ENCODE measurements around the gene TC2N. TPM values are rescaled to one million over a fixed set of nuclear protein-coding genes. Genes with fewer than 3 reads are reported as not detected.

TC2N gene
- total and polyA plus RNA-seq, 2 donors (not counting 1 experiment from before 2014, with no cell fraction given): 3.7 to 10.4 TPM

DNA sequence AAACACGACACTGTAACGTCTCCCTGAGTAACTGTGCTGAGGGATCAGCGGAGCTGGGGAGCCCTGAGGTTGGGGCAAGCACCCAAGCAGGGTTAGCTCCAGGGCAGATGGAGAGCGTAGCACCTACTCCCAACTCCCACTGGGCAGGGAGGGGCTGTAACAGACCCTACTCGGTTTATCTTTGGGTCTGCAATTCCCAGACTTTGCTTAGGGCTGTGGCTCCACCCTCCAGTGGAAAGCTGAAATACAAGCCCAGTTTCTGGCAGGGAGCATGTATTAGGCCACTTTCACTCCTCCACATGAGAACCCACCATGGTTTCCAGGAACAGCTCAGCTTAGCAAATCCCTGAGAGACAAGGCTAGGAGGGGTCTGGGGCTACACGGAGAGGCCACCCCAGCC, 17.3 kb upstream of the TC2N start:
- Histone ChIP-seq H3K27me3 (replicated peaks in 1 of 4; ENCODE audit: control extremely low read depth in 1 of 4, control insufficient read depth in 3 of 4, insufficient read depth in 4 of 4, low read length in 3 of 4) (no peaks in the 10 kb centered on the region), H3K79me2 (ENCODE audit: control insufficient read depth, insufficient read depth, low read length) (no peaks in the 10 kb centered on the region), H3K4me1 (ENCODE audit: control insufficient read depth in 2 of 2, insufficient read depth in 2 of 2, low read length in 2 of 2) (no peaks in the 10 kb centered on the region), H3K36me3 (replicated peaks in 1 of 2; ENCODE audit: control extremely low read depth in 1 of 2, control insufficient read depth in 1 of 2, extremely low read depth in 1 of 2, insufficient read depth in 2 of 2, low read length in 1 of 2) (no peaks in the 10 kb centered on the region), H3K4me2 (replicated peaks; ENCODE audit: low read depth, low read length, poor library complexity, severe bottlenecking) (no peak overlapping the region), H4K20me1 (ENCODE audit: control insufficient read depth, insufficient read depth, low read length, poor library complexity, severe bottlenecking) (no peaks in the 10 kb centered on the region), H2AFZ (ENCODE audit: insufficient read depth, low read depth, low read length, poor library complexity, severe bottlenecking) (no peak overlapping the region), H3K27ac (ENCODE audit: low read length in 2 of 2) (no peak overlapping the region), H3K9ac (ENCODE audit: low read length) (no peak overlapping the region), H3K4me3 (ENCODE audit: control extremely low read depth in 1 of 5, extremely low read depth in 1 of 5, insufficient read depth in 1 of 5, low read depth in 2 of 5, low read length in 4 of 5) (no peak overlapping the region), H3K9me3 (ENCODE audit: control extremely low read depth in 1 of 3, control insufficient read depth in 2 of 3, insufficient read depth in 1 of 3, low read length in 2 of 3) (no peaks in the 10 kb centered on the region)
- ChIA-PET POLR2A (no interaction called here), CTCF (interaction anchor here (0.6 to 0.7 kb wide), 2 partner anchors 12 to 413 kb away, joined by 3 read pairs; no protein-coding TSS in a partner anchor)
- WGBS (ENCODE audit: insufficient coverage): 95% methylated on average over 5 of the region's 6 CpGs
- DNase-seq: no peak
- Mint-ChIP-seq H3K27ac (no peak overlapping the region), H3K4me1 (no peaks in the 10 kb centered on the region), H3K27me3 (no peaks in the 10 kb centered on the region), H3K4me3 (no peak overlapping the region), H3K9me3 (ENCODE audit: insufficient read depth) (no peaks in the 10 kb centered on the region)
- no peak for TF ChIP-seq EZH2 (IDR thresholded peaks at IDR 0.05; ENCODE audit: borderline replicate concordance, insufficient read depth, low read depth, low read length, poor library complexity, severe bottlenecking)
- TF ChIP-seq CTCF (IDR thresholded peaks at IDR 0.05): no peak
- intact Hi-C loops (cut with micrococcal nuclease): no loop called here
- no peak for ATAC-seq (ENCODE audit: low read depth)

GRCh38 chr14:91883753-91884152, 16.4 kb upstream of the TC2N start:
- Mint-ChIP-seq H3K4me3 (no peak overlapping the region), H3K4me1 (no peaks in the 10 kb centered on the region), H3K27me3 (no peaks in the 10 kb centered on the region), H3K9me3 (ENCODE audit: insufficient read depth) (no peaks in the 10 kb centered on the region), H3K27ac (no peak overlapping the region)
- DNase-seq (no peak), ATAC-seq (ENCODE audit: low read depth) (no peak)
- Histone ChIP-seq H4K20me1 (ENCODE audit: control insufficient read depth, insufficient read depth, low read length, poor library complexity, severe bottlenecking) (no peaks in the 10 kb centered on the region), H3K27me3 (replicated peaks in 1 of 4; ENCODE audit: control extremely low read depth in 1 of 4, control insufficient read depth in 3 of 4, insufficient read depth in 4 of 4, low read length in 3 of 4) (no peaks in the 10 kb centered on the region), H2AFZ (ENCODE audit: insufficient read depth, low read depth, low read length, poor library complexity, severe bottlenecking) (no peak overlapping the region), H3K4me3 (ENCODE audit: control extremely low read depth in 1 of 5, extremely low read depth in 1 of 5, insufficient read depth in 1 of 5, low read depth in 2 of 5, low read length in 4 of 5) (no peak overlapping the region), H3K4me2 (replicated peaks; ENCODE audit: low read depth, low read length, poor library complexity, severe bottlenecking) (no peak overlapping the region), H3K4me1 (ENCODE audit: control insufficient read depth in 2 of 2, insufficient read depth in 2 of 2, low read length in 2 of 2) (no peaks in the 10 kb centered on the region), H3K79me2 (ENCODE audit: control insufficient read depth, insufficient read depth, low read length) (no peaks in the 10 kb centered on the region), H3K9ac (ENCODE audit: low read length) (no peak overlapping the region), H3K9me3 (ENCODE audit: control extremely low read depth in 1 of 3, control insufficient read depth in 2 of 3, insufficient read depth in 1 of 3, low read length in 2 of 3) (no peaks in the 10 kb centered on the region), H3K36me3 (replicated peaks in 1 of 2; ENCODE audit: control extremely low read depth in 1 of 2, control insufficient read depth in 1 of 2, extremely low read depth in 1 of 2, insufficient read depth in 2 of 2, low read length in 1 of 2) (no peaks in the 10 kb centered on the region), H3K27ac (ENCODE audit: low read length in 2 of 2) (no peak overlapping the region)
- ChIA-PET POLR2A (no interaction called here), CTCF (interaction anchor here (0.7 kb wide), 1 partner anchor 11 kb away, joined by 3 read pairs; no protein-coding TSS in a partner anchor)
- TF ChIP-seq EZH2 (IDR thresholded peaks at IDR 0.05; ENCODE audit: borderline replicate concordance, insufficient read depth, low read depth, low read length, poor library complexity, severe bottlenecking) (no peak), CTCF (IDR thresholded peaks at IDR 0.05) (no peak)
- intact Hi-C loops (cut with micrococcal nuclease): no loop called here
- WGBS (ENCODE audit: insufficient coverage): 96% methylated on average over 7 of the region's 9 CpGs
